HL-60 (cell line): ENCODE data around the gene NCCRP1.

ENCODE experiments used
- GABPA ChIP-seq: IDR thresholded peaks from 2 replicates; pipeline ENCODE4 v1.6.1; 2012; ENCODE audit warnings: low read depth
- POLR2AphosphoS5 ChIP-seq: IDR thresholded peaks from 2 replicates; pipeline ENCODE4 v1.6.1; 2012; ENCODE audit warnings: low read depth
- TF ChIP-seq, protein P1 (sequence below): IDR thresholded peaks from one replicate; pipeline ENCODE4 v1.5.1; 2011; ENCODE audit warnings: low read length, control low read depth, inconsistent platforms; ENCODE audit not compliant: insufficient read depth

GRCh38 chr19:39203372-39204341, 6.9 kb downstream of the NCCRP1 start, which contains the start of gene SYCN:
- TF ChIP-seq, protein P1, sequence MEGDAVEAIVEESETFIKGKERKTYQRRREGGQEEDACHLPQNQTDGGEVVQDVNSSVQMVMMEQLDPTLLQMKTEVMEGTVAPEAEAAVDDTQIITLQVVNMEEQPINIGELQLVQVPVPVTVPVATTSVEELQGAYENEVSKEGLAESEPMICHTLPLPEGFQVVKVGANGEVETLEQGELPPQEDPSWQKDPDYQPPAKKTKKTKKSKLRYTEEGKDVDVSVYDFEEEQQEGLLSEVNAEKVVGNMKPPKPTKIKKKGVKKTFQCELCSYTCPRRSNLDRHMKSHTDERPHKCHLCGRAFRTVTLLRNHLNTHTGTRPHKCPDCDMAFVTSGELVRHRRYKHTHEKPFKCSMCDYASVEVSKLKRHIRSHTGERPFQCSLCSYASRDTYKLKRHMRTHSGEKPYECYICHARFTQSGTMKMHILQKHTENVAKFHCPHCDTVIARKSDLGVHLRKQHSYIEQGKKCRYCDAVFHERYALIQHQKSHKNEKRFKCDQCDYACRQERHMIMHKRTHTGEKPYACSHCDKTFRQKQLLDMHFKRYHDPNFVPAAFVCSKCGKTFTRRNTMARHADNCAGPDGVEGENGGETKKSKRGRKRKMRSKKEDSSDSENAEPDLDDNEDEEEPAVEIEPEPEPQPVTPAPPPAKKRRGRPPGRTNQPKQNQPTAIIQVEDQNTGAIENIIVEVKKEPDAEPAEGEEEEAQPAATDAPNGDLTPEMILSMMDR = no peak
- no peak for TF ChIP-seq POLR2AphosphoS5
- TF ChIP-seq GABPA = no peak
